ENCODE data around the gene CARD9. TPM values are rescaled to one million over a fixed set of nuclear protein-coding genes. Genes with fewer than 3 reads are reported as not detected.

Gene CARD9
- total and polyA plus RNA-seq, 2 of the 8 experiments (the other 6 are each of a cell fraction or from before 2014, with no cell fraction given): 0.15 to 1.1 TPM

DNA sequence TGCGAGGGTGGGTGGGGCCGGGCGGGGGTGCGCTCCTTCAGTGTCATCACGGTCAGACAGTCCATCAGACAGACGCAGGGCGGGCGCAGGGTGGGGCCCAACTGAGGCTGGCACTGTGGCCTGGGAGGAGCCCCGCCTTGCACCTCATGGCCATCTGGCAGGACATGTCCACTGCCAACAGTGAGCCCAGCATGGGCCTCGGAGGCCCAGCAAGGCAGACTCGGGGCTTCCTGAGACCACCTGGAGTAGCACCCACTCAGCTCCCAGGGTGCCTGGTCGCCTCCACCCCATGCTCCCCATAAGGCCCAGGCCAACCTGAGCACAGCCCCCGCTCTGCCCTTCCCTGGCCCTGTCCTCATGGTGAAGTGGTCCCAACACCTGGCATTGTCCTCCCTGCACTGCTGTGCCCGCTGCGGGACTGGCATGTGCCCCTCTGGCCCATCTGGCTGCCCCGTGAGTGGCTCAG, 54.7 kb downstream of the CARD9 start (continued):
- no peak for TF ChIP-seq PHF8 (conservative IDR thresholded peaks at IDR 0.05; ENCODE audit: low read depth, low read length)
- TF ChIP-seq TBP (IDR thresholded peaks at IDR 0.05; ENCODE audit: low read depth, low read length): no peak
- no peak for TF ChIP-seq SIN3A (conservative IDR thresholded peaks at IDR 0.05 in 1 of 2, IDR thresholded peaks at IDR 0.05 in 1 of 2; ENCODE audit: low read depth in 1 of 2, low read length in 2 of 2)
- no peak for TF ChIP-seq BRCA1 (IDR thresholded peaks at IDR 0.05; ENCODE audit: low read depth, low read length)
